GM19455 (cell line): ENCODE results near the gene TAS1R3.

Source experiments
- ATAC-seq: cut with Tn5 transposase; IDR thresholded peaks from one replicate; pipeline ENCODE4 v1.9.1; 2021; ENCODE audit not compliant: unreplicated experiment

The TAS1R3 gene

DNA sequence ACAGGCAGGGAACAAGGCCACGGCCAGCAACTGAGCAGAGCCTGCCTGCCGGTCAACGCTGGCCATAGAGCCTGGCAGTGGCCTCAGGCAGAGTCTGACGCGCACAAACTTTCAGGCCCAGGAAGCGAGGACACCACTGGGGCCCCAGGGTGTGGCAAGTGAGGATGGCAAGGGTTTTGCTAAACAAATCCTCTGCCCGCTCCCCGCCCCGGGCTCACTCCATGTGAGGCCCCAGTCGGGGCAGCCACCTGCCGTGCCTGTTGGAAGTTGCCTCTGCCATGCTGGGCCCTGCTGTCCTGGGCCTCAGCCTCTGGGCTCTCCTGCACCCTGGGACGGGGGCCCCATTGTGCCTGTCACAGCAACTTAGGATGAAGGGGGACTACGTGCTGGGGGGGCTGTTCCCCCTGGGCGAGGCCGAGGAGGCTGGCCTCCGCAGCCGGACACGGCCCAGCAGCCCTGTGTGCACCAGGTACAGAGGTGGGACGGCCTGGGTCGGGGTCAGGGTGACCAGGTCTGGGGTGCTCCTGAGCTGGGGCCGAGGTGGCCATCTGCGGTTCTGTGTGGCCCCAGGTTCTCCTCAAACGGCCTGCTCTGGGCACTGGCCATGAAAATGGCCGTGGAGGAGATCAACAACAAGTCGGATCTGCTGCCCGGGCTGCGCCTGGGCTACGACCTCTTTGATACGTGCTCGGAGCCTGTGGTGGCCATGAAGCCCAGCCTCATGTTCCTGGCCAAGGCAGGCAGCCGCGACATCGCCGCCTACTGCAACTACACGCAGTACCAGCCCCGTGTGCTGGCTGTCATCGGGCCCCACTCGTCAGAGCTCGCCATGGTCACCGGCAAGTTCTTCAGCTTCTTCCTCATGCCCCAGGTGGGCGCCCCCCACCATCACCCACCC, at the start of gene TAS1R3:
TSS of gene TAS1R3 (plus strand) at position 213 of the 898 bp plus-strand sequence. CDS start at position 279, 66 bp downstream.
- no peak for ATAC-seq

- ATAC-seq: no peak
Measured at GRCh38 chr1:1281533-1282321, 49.4 kb upstream of the TAS1R3 start.

GRCh38 chr1:1282998-1283397, 48.1 kb upstream of the TAS1R3 start:
- no peak for ATAC-seq

GRCh38 chr1:1283821-1284220, 47.3 kb upstream of the TAS1R3 start:
- ATAC-seq: no peak

- ATAC-seq: no peak
Measured at GRCh38 chr1:1284221-1285101, 46.6 kb upstream of the TAS1R3 start.

DNA sequence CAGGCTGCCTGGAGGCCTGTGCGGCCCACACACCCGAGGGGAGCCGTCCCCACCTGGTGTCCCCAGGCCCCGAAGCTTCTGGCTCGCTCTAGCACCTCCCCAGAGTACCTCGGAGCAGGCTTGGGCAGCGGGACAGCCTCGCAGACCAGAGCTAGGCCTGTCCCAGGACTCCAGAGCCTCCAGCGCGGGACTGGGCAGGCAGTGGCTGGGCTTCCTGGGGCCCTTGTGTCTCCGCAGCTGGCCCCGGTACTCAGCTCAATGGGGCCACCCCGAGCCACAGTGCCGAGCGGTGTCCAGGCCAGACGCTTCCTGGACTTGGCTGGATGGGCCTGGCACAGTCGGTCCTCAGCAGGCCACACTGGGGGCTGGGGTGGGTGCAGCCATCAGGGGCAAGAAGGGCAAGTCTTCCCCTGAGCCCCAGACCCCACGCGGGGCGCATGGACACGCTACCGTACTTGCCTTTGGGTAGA, 45.9 kb upstream of the TAS1R3 start:
- no peak for ATAC-seq

GRCh38 chr1:1285611-1286311, 45.3 kb upstream of the TAS1R3 start:
- ATAC-seq: no peak

- ATAC-seq: no peak
Measured at GRCh38 chr1:1286313-1287261, 44.5 kb upstream of the TAS1R3 start.

- no peak for ATAC-seq
Measured at GRCh38 chr1:1287288-1288110, 43.6 kb upstream of the TAS1R3 start.

DNA sequence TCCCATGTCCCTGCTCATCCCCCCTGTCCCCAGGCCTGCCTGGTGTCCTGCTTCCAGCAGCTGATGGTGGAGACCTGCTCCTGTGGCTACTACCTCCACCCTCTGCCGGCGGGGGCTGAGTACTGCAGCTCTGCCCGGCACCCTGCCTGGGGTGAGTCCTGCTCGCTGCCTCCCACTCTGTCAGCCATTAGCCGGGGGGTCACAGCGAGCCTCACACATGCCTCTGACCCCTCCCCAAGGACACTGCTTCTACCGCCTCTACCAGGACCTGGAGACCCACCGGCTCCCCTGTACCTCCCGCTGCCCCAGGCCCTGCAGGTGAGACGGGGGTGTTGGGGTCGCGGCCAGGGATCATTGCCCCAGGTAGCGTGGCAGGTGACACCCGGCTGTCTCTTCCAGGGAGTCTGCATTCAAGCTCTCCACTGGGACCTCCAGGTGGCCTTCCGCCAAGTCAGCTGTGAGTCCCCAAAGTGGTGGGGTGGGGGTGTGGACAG, 40.8 kb upstream of the TAS1R3 start:
- ATAC-seq: no peak

- no peak for ATAC-seq
Measured at GRCh38 chr1:1291023-1291528, 40.0 kb upstream of the TAS1R3 start.

GRCh38 chr1:1291548-1292441, 39.3 kb upstream of the TAS1R3 start:
- no peak for ATAC-seq

- ATAC-seq: no peak
Measured at GRCh38 chr1:1292442-1292779, 38.7 kb upstream of the TAS1R3 start.

DNA sequence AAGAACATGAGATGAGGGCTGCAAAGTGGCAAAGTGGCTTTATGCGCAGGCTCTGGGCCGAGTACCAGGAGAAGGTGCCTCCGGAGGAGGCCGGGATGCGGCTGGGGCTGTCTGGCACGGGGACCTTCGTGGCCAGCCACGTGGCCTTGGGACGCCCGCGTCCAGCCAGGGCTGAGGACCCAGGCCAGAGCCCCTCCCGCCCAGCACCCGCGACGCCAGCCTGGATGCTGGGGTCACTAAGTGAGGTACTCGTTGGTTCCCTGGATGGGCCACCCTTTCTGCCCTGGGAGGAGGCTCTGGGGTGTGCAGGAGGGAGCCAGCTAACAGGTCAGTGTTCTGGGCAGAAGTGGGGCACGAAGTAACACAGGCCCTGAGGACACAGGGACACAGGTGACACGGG, 38.2 kb upstream of the TAS1R3 start:
- ATAC-seq: no peak

DNA sequence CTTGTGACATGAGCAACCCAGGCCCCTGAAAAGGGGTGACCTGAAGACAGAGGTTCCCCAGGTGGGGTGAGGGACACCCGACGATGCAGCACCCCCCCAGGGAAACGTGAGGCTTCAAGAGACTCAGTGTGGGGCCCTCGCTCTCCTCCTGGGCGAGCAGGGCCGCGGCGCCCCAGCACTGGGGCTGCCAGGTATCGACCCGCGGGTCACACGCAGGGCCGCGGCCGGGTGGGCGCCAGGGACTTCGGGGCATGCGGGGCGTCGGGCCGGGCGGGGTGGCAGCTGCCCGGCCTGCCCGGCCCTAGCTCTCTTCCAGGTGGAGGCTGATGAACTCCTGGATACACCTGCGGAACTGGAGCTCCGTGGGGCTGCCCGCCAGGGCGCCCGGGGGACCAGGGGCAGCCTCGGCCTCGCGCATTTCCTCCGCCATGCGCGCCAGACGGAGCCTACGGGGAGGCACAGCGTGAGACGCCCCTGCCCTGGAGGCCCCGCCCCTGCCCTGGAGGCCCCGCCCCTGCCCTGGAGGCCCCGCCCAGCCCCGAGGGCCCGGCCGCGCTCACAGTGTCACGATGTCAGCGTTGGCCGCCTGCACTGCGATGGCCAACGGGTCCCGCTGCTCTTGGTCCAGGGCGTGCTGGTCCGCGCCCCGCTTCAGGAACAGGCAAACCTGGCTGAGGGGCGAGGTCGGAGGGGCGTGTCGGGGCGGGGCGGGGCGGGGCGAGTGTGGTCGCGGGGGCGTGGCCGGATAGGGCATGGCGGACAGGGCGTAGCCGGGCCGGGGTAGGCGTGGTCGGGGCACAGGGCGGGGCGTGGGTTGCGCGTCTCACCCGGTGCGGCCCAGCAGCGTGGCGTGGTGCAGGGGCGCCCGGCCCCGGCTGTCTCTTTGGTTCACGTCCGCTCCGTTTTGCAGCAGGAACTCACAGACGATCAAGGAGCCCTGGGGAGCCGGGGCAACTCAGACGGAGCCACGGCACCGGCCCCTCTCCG, 37.5 kb upstream of the TAS1R3 start:
- no peak for ATAC-seq
